Measurements from ENCODE around the gene ART3. TPM values are rescaled to one million over a fixed set of nuclear protein-coding genes. Genes with fewer than 3 reads are reported as not detected.
A peak's percentile ranks its signal among the peaks of the same experiment; 100 is the strongest.

The ART3 gene
- polyA plus RNA-seq, 2 of the 4 experiments (the other 2 are of a cell fraction), result not detected

DNA sequence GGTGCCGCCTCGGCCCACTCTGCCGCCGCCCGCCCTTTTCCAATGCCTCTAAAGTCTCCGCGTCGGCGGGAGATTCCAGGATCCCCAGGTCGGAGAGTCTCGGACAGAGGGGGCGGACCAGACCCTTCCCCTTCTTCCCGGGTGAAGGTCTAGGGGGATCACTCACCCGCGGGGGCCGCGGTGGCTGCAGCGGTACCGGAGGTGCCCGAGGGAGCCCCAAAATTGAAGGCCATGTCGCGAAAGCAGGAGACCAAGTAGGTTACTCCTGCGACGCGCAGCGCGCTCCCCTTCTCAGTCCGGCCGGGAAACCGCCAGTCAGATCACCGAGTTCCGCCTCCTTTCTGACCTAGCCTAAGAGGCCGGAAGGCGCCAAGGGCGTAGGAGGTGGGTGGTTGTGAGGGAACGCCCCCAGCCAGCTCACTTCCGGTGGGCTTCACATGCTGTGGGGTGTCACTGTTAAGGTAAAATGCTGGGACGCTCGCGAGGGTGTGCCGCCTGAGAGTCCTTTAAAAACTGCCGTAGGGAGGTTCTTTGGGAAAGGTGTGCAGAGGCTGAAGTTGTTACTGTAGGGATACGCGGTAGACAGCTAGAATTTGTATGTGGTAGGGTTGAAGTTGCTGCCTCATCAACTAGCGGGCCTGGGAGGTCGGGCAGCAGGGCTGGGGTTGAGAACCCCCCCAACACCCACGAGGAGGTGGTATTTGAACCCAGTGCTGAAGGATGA lies 73.8 kb downstream of the ART3 start, which contains the start of gene NUP54 (continued):
- TF ChIP-seq, protein P1, sequence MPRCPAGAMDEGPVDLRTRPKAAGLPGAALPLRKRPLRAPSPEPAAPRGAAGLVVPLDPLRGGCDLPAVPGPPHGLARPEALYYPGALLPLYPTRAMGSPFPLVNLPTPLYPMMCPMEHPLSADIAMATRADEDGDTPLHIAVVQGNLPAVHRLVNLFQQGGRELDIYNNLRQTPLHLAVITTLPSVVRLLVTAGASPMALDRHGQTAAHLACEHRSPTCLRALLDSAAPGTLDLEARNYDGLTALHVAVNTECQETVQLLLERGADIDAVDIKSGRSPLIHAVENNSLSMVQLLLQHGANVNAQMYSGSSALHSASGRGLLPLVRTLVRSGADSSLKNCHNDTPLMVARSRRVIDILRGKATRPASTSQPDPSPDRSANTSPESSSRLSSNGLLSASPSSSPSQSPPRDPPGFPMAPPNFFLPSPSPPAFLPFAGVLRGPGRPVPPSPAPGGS (IDR thresholded peaks at IDR 0.05), result peak; percentile 49; the same call in 2 of the 3 replicates
- TF ChIP-seq, protein P2, sequence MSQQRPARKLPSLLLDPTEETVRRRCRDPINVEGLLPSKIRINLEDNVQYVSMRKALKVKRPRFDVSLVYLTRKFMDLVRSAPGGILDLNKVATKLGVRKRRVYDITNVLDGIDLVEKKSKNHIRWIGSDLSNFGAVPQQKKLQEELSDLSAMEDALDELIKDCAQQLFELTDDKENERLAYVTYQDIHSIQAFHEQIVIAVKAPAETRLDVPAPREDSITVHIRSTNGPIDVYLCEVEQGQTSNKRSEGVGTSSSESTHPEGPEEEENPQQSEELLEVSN (IDR thresholded peaks at IDR 0.05; ENCODE audit: borderline replicate concordance, low read depth), result peak; percentile 74
- TF ChIP-seq MAZ (IDR thresholded peaks at IDR 0.05; ENCODE audit: borderline replicate concordance, low read depth, low read length) (peak; percentile 86; the same call in 1 of the 2 replicates), JUN (IDR thresholded peaks at IDR 0.05) (peak; percentile 55 to 86; a peak in 3 of 5 replicates)

DNA sequence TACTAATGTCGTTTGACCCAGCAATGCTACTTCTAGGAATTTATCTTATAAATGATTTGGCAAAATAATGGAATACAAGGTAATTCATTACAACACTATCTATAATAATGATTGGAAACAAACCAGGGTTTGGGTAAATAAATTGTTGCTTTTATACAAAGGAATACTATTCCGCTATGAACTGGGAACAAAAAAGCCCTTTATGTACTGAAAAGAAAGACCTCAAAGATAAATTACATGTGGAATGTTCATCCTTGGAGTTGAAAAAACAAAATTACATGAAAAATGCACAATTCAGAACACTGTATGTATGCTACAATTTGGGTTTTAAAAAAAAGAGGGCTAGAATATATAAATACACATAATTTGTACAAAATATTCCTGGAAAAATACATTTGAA lies 78.8 kb downstream of the ART3 start:
- Histone ChIP-seq H3K27ac (no peak overlapping the region), H3K4me2 (no peak overlapping the region), H3K4me3 (no peak overlapping the region), H3K9me3 (no peaks in the 10 kb centered on the region), H3K4me1 (peaks cover 5% of the 10 kb centered on the region; the same call in 2 of the 3 replicates)
- ChIA-PET CTCF (no interaction called here), POLR2A (no interaction called here)
- ATAC-seq (no peak), DNase-seq (ENCODE audit: low read depth in 1 of 2, low spot score in 1 of 2) (no peak), FAIRE-seq (no peak)
- WGBS (ENCODE audit: missing lambda C conversion rate), result 54% methylated on average over 2 of the region's 2 CpGs
- TF ChIP-seq, protein P3, sequence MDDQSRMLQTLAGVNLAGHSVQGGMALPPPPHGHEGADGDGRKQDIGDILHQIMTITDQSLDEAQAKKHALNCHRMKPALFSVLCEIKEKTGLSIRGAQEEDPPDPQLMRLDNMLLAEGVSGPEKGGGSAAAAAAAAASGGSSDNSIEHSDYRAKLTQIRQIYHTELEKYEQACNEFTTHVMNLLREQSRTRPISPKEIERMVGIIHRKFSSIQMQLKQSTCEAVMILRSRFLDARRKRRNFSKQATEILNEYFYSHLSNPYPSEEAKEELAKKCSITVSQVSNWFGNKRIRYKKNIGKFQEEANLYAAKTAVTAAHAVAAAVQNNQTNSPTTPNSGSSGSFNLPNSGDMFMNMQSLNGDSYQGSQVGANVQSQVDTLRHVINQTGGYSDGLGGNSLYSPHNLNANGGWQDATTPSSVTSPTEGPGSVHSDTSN (IDR thresholded peaks at IDR 0.05), result no peak
- TF ChIP-seq RARB (CRISPR knock-in tag; IDR thresholded peaks at IDR 0.05), result no peak

DNA sequence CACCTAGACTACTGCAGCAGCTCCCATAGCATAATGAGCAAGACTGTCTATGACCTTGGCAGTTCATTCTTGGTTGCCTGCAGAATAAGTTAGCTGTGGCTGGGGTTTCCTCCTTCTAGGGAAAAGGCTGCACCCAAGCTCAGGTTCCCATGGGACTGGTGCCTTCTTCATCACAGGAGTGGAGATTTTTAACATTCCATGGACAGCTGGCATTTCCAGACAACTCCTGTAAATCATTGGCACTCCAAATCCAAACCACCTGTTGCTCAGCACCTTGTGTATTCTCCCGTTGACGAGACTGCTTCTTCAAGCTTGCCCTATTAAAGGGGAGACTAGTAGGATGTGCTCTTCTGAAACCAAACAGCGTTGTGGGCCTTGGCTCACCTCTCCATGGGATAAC lies 81.5 kb downstream of the ART3 start:
- ATAC-seq (no peak), FAIRE-seq (no peak), DNase-seq (ENCODE audit: low read depth in 1 of 2, low spot score in 1 of 2) (no peak)
- no peak overlapping the region for H3K4me3 ChIP-seq
- H3K4me1 ChIP-seq, result no peaks in the 10 kb centered on the region
- no peak overlapping the region for H3K4me2 ChIP-seq
- TF ChIP-seq RARB (CRISPR knock-in tag; IDR thresholded peaks at IDR 0.05), result no peak
- TF ChIP-seq RAD21 (conservative IDR thresholded peaks at IDR 0.05 in 1 of 2, IDR thresholded peaks at IDR 0.05 in 1 of 2), result no peak
- no peak for TF ChIP-seq KDM5A (IDR thresholded peaks at IDR 0.05)
- TF ChIP-seq GATA3 (IDR thresholded peaks at IDR 0.05; ENCODE audit: borderline replicate concordance), result no peak
- no peak for TF ChIP-seq HOXA7 (CRISPR knock-in tag; IDR thresholded peaks at IDR 0.05)
- no peak for TF ChIP-seq CHD2 (IDR thresholded peaks at IDR 0.05; ENCODE audit: low read length, partially characterized antibody)
- no peak for TF ChIP-seq ZNF302 (CRISPR knock-in tag; IDR thresholded peaks at IDR 0.05)
- TF ChIP-seq, protein P2 (IDR thresholded peaks at IDR 0.05; ENCODE audit: borderline replicate concordance, low read depth), result no peak
- no peak for TF ChIP-seq SMC3 (IDR thresholded peaks at IDR 0.05)
- no peak for TF ChIP-seq KDM1A (IDR thresholded peaks at IDR 0.05; ENCODE audit: low read depth)
- no peak for TF ChIP-seq JUN (IDR thresholded peaks at IDR 0.05)
- no peak for TF ChIP-seq ZSCAN20 (CRISPR knock-in tag; IDR thresholded peaks at IDR 0.05)
- TF ChIP-seq CBX8 (IDR thresholded peaks at IDR 0.05), result no peak
- no peak for TF ChIP-seq SREBF2 (IDR thresholded peaks at IDR 0.05)
- no peak for TF ChIP-seq JUNB (IDR thresholded peaks at IDR 0.05)
- no peak for TF ChIP-seq EHMT2 (IDR thresholded peaks at IDR 0.05; ENCODE audit: low read depth)
- TF ChIP-seq POLR2A (IDR thresholded peaks at IDR 0.05; ENCODE audit: low read length), result no peak
- POLR2A ChIA-PET, result no interaction called here
- no peak overlapping the region for H3K27ac ChIP-seq
- WGBS (ENCODE audit: missing lambda C conversion rate), result 97% methylated on average over 3 of the region's 3 CpGs
- CTCF ChIA-PET, result interaction anchor here (1.4 kb wide), 1 partner anchor 24 kb away, joined by 7 read pairs; no protein-coding TSS in a partner anchor
- H3K9me3 ChIP-seq, result no peaks in the 10 kb centered on the region
